Activated CD4-positive, alpha-beta T cell treated with anti-CD3 and anti-CD28 coated beads, Interleukin-2, amount 50 U/mL, for 48 hours (primary cell): ENCODE data around the gene EFTUD2.

Experiments
- DNase-seq, 2 experiments: peaks; one replicate each; pipeline ENCODE4 v3.0.0-alpha.2; 2020

The EFTUD2 gene

GRCh38 chr17:44804302-44805089 is 94.7 kb downstream of the EFTUD2 start:
- no peak for DNase-seq

GRCh38 chr17:44801880-44802279 is 97.4 kb downstream of the EFTUD2 start:
- no peak for DNase-seq
